Cerebellar cortex (tissue), 1 donor: ENCODE results near the gene PPIP5K2.
"Not testable (repeated sequence)": the region's sequence is repeated elsewhere in the genome, so short reads cannot be mapped to it uniquely, and the experiment has no call there.

Source experiments
- DNase-seq: peaks from one replicate; pipeline ENCODE4 v3.0.0-alpha.2; 2015; ENCODE audit warnings: low spot score

The PPIP5K2 gene

DNA sequence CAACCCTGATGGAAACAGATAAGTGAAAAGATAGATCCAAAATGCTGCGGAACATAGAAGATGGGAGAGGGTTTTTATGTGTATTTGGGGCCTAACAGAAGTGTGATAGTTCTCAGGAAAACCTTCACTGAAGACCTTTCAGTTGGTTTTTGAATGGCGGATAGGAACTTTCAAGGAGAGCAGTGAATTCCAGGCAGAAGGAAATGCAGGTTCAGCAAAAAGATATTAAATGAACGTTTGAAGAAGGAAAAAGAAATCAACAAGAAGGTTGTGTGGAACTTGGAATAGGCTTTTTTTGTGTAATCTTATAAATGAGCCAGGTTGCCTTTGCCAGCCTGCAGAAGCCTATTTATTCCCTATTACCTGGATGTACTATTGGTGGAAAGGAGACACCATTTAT lies 2.1 kb downstream of the PPIP5K2 start:
- no peak for DNase-seq

DNA sequence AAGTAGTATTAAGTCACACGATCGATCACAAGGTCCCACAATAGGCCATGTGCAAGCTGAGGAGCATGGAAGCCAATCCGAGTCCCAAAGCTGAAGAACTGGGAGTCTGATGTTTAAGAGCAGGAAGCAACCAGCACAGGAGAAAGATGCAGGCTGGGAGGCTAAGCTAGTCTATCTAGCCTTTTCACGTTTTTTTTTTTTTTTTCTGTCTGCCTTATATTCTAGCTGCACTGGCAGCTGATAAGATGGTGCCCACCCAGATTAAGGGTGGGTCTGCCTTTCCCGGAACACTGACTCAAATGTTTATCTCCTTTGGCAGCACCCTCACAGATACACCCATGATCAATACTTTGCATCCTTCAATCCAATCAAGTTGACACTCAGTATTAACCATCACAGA lies 6.5 kb downstream of the PPIP5K2 start:
- DNase-seq: no peak

DNA sequence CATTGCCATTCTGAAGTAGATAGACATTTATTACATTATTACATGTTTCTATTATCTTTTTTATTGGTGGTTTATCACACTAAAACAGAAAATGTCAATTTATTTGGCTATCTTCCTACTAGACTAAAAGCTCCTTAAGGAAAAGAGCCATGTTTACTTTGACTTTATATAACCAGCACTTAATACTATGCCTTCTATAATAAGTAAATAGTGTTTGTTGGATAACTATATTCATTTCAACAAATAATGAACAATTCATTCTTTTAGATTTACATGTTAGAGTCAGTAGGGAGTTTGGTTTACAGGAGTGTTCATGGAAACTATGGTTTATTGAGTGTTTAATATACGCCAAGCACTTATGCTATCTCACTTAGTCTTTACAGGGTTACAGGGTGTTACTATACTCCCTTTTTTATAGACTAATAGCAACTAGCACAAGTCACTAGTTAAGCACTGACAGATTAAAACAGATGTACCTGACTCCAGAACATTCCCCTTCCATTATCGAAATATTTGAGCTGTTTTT lies 7.3 kb downstream of the PPIP5K2 start:
- no peak for DNase-seq

DNA sequence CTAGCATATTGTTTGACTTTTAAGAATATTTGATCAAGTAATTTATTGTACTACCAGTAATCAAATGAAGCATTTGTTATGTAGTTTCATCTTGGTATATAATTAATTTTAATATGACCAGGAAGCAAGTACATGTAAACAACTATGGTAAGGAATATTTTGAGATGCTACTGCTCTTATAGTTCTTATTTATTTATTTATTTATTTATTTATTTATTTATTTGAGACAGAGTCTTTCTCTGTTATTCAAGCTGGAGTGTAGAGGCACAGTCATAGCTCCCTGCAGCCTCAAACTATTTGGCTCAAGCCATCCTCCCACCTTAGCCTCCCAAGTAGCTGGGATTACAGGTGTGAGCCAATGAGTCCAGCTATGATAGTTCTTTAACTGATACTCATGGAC lies 8.1 kb downstream of the PPIP5K2 start:
- no peak for DNase-seq

DNA sequence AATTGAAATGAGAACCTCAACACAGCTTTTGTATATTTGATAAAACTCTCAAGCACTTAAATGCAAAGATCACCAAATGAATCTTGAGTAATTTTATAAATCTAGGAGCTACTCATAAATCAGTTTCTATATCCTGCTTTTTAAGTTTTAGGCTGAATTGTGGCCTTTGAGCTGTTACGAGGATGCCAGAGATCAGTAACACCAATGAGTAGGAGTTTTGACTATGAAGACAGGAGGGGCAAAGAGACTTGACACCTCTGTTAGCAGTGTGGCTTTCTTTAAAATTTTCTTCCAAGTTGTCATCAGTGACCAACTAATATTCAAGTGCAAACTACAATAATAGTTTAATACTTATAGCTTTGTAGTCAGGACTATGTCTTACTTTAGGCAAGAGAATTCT lies 12.6 kb downstream of the PPIP5K2 start:
- no peak for DNase-seq

DNA sequence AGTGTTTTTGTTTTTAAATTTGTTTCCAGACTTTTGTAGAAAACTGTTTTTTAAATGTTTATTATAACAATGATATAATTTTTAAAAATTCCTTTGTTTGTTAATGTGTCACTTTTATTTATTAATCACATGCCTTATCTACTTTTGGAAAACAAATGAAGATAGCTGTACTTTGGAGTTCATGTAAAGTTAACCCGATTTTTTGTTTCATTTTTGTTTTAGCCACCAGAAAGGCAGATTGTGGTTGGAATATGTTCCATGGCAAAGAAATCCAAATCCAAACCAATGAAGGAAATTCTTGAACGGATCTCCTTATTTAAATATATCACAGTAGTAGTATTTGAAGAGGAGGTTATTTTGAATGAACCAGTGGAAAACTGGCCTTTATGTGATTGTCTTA lies 13.1 kb downstream of the PPIP5K2 start:
- no peak for DNase-seq

DNA sequence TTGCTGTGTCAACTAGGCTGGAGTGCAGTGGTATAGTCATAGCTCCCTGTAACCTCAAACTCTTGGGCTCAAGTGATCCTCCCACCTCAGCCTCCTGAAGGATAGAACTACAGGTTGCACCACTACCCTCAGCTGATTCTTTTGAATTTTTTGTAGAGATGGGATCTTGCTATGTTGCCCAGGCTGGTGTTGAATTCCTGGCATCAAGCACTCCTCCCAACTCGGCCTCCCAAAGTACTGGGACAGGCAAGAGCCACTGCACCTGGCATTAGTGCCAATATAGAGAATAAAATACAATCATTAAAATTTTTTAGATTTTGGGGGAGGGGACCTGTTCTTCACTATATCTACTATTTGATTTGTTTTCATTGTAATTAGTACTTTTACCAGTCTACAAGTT lies 15.4 kb downstream of the PPIP5K2 start:
- DNase-seq: no peak

DNA sequence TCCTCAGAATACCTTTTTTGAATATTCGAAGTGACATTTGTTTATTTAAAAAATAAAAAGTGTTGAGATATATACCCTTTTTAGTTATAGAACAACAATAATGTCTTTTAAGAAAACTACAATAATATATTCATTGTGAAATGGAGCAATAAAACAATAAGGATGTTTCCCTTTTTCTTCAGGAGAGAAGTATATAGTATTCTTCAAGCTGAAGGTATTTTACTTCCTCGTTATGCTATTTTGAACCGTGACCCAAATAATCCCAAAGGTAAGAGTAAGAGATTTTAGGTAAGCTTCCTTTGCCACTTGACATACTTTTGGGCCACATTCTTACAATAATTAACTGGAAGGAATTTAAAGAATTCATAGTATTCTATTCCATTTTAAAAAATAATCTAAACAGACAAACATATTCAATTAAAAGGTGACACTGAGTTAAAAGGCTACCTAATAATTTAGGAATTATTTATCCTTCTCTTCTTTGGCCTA lies 18.1 kb downstream of the PPIP5K2 start:
- DNase-seq: no peak

DNA sequence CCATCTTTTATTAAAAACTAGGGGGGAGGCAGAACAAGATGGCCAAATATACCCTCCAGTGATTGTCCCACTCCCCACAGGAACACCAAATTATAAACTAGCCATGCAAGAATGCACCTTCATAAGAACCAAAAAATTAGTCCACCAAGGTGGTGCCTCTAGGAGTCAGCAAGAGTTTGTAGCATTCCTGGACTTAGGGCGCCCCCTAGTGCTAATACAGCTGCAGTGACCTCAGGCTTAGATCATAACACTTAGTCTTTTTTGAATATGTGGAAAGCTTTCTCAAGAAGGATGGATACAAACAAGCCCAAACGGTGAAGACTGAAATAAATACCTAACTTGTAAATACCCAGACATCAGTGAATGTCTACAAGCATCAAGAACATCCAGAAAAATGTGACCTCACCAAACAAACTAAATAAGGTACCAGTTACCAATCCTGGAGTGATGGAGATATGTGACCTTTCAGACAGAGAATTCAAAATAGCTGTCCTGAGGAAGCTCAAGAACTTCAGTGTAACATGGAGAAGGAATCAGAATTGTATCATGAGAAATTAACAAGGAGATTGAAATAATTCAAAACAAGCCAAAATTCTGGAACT lies 19.3 kb downstream of the PPIP5K2 start:
- DNase-seq: peak; percentile 85

DNA sequence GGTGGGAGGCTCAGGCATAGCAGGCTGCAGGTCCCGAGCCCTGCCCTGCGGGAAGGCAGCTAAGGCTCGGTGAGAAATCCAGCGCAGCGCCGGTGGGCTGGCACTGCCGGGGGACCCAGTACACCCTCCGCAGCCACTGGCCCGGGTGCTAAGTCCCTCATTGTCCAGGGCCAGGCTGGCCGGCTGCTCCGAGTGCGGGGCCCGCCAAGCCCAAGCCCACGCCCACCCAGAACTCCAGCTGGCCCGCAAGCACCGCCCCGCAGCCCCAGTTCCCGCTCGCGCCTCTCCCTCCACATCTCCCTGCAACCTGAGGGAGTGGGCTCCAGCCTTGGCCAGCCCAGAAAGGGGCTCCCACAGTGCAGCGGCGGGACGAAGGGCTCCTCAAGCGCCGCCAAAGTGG lies 22.0 kb downstream of the PPIP5K2 start:
- DNase-seq: not testable (repeated sequence)

DNA sequence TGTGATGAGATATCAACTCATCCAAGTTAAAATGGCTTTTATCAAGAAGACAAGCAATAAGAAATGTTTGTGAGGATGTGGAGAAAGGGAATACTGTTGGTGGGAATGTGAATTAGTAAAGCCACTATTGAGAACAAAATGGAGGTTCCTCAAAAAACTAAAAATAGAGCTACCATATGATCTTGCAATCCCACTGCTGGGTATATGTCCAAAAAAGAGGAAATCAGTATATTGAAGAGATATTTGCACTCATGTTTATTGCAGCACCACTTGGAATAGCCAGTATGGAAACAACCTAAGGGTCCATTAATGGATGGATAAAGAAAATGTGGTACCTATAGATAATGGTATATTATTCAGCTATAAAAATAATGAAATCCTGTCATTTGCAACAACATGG lies 25.1 kb downstream of the PPIP5K2 start:
- DNase-seq: no peak

DNA sequence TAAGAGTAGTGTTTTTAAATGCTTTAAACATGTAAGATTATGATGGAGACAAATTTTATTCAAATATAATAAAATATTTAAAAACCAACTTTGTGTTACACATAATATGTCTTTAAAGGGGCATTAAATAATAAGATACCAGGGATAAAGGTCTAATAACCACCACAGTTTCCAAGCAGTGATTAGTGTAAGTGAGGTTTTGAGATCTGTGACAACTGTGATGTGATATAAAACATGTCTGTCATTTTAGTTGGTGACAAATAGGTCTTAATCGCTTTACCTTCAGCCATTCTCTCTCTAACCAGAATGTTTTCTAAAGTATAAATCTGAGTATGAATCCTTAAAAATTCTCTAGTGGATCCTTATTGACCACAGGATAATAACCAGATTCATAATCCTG lies 28.1 kb downstream of the PPIP5K2 start:
- DNase-seq: no peak

DNA sequence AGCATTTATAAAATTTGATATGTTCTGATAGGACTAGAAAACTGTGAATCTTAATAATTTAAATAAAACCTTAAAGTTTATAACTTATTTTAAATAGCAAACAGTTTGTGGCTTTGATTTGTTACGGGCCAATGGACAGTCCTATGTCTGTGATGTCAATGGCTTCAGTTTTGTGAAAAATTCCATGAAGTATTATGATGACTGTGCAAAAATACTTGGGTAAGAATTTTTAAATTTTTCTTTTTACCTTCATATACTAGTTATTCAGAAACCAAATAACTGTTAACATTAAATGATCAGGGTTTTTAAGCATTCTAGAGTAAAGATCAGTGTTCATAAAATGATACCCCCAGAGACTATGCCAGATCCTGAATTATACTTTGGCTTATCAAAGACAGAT lies 31.1 kb downstream of the PPIP5K2 start:
- DNase-seq: no peak

DNA sequence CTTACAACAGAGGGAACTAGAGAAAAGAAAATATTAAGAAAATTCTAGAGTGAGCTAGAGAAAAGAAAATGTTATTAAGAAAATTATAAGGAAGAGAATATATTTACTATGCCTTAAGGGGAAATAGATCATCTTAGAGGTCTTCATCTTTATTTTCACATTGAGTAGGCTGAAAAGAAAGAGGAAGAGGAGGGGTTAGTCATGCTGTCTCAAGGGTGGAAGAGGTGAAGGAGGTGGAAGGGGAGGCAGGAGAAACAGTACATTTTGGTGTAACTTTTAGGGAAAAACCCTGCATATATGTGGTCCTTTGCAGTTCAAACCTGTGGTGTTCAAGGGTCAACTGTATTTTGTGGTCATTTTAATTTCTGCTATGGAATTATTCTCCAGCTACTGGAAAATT lies 46.6 kb downstream of the PPIP5K2 start:
- DNase-seq: no peak

DNA sequence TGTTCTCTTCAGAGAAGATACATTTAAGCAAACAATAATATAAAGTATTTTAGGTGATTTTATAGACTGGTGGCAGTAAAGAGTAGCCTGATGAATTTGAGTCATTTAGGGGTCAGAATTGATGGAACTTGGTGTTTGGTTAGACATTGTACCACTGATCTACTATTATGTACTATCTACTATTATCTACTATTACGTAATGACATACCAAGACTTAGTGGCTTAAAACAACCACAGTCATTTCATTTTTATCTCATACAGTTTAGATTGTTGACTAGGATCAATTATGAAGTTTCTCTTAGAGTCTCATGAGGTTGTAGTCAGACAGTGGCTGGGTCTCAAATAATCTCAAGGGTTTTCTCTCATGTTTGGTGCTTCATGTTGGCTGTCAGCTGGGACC lies 54.0 kb downstream of the PPIP5K2 start:
- DNase-seq: no peak

DNA sequence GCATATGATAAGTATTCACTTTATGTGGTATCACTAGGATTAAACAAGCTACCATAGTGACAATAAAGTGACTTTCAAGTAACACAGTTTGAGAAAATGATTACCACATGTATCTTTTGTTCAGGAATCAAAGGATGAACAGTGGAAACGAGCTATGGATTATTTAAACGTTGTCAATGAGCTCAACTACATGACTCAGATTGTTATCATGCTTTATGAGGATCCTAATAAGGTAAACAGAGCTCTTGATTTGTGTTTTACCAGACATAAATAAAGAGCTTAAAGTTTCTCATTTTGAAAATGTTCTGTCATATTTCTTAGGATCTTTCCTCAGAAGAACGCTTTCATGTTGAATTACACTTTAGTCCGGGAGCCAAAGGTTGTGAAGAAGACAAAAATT lies 57.4 kb downstream of the PPIP5K2 start:
- DNase-seq: no peak

DNA sequence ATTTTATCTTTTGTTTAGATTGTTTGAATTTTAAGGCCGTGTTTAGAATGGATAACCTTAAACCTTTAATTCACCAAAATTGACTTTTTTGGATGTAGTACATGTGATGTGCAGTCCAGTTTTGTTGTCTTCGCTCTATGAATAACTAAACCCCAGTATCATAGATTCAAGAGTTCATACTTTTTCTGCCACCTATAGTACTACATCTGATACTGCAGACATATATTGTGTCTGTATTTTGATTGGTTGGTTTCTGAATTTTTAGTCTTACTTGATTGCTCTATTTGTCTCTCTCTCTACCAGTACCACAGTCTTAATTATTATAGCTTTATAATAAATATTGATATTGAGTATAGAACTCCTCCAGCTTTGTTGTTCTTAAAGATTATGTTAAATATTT lies 58.1 kb downstream of the PPIP5K2 start:
- no peak for DNase-seq

DNA sequence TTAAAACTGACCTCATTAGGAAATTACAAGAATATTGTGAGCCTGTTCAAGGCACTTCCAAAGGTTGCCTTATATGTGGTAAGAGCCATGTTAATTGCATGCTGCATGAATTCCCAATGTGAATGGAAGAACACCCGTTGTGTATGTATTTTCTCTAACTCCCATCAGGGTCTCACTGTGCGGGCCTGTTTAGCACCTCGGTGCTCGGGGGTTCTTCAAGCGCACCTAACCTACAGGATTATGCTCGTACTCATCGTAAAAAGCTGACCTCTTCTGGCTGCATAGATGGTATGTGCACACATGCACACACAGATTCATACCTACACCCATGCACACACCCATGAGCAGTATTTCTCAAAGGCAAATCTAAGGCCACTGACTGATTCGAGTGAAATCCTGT lies 66.1 kb downstream of the PPIP5K2 start:
- no peak for DNase-seq

DNA sequence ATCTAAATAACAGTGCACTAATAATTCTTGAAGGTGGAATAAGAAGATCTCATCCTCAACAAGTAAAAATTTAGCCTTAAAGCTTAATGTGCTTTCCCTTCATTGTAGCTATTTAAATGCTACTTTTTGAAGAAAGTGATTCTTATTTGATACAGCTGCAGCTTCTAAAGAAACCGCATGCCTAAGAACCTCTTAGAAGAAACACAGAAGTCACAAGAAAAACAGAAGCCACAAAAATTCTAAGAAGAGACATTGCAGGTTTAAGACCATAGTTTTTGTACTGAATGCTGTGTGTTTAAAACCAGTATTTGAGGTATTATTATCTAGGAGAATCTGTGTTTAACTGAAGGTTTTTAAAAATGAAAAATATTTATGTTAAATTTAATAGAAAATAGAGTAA lies 68.3 kb downstream of the PPIP5K2 start:
- no peak for DNase-seq

DNA sequence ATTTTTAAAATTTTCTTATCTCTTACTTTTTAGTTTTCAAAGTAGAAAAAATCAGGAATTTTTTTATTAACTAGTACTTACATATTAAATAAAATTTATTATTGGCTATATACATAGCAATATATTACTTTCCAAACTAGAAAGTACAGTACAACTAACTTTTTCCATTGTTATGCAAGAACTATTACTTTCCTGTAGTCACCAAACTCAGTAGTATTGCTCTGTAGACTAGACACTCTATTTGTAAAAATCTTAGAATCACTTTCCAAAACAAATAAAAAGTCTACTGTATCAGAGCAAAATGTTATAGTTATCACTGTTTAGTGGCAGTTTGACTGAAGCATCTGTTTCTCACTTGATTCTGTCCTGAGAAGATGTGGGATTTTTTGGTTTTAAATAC lies 83.1 kb downstream of the PPIP5K2 start:
- DNase-seq: no peak

DNA sequence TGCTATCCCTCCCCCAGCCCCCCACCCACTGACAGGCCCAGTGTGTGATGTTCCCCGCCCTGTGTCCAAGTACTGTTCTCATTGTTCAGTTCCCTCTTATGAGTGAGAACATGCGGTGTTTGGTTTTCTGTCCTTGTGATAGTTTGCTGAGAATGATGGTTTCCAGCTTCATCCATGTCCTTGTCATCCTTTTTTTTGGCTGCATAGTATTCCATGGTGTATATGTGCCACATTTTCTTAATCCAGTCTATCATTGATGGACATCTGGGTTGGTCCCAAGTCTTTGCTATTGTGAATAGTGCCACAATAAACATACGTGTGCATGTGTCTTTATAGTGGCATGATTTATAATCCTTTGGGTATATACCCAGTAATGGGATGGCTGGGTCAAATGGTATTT lies 84.9 kb downstream of the PPIP5K2 start:
- not testable (repeated sequence) for DNase-seq

DNA sequence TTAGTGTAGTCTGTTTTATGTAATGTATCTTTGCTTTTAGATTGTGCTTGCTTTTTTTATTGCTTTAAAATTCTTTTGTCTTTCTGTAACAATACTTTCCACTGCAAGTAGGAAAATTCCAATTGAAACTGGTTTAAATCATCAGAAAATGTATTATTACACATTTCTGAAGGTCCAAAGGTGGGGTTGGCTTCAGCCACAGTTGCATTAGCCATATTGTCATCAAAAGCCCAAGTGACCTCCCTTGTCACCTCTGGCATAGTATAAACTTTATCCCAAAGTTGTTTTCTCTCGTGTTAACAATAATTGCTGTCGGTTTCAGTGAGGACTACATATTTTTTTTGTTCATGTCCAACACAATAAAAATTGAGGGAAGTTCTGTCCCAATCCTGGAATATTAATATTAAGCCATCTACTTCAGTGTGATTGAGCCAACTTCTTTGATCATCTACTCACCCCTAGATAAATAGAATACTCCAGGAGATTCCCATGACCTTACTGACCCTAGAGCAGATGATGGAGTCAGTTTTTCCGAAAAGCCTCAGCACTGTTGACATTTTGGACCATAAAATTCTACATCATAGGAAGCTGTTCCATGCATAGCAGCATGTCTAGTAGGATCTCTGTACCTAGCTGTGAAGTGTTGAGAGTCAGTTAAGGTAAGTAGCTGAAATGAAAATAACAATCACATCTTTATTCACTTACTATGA lies 86.0 kb downstream of the PPIP5K2 start:
- no peak for DNase-seq

DNA sequence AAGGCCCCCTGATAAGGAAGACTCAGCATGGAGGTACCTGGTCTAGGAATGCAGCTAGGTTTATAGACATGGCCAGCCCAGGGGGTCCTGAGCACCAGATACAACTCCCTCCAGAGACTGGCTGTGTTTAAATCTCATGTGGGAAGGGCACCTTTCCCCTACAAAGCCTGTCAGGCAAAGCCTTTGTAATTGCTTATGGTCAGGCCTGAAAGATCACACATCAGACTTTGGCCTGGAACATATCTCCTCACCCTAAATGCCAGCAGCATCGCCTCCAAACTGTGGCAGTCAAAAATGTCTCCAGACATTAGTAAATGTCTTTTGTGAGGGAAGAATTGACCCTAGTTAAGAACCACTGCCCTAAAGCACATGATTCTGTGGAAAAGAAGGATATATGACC lies 86.9 kb downstream of the PPIP5K2 start:
- no peak for DNase-seq

DNA sequence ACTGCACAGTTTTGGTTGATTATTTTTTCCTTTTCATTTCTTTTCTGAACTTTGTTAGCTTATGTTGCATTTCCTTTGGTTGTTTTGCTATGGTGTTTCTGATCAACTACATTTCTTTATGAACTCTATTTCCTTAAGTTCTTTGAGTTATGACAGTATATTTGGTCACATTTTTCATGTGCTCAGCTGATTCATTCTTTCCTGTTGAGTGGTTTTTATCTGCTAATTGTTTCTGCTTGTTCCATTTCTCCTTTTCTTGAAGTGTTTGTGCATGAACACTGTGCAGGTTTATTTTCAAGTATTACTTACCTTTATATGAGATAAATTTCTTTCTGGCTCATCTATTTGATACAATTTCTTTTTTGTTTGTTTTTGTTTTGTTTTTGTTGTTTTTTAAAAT lies 87.6 kb downstream of the PPIP5K2 start:
- no peak for DNase-seq
